ENCODE data around the gene ATPAF1. TPM values are rescaled to one million over a fixed set of nuclear protein-coding genes. Genes with fewer than 3 reads are reported as not detected.

Gene ATPAF1
- total and polyA plus RNA-seq, 4 experiments from 2014 or later: 32.9 to 128 (median 57.1) TPM

DNA sequence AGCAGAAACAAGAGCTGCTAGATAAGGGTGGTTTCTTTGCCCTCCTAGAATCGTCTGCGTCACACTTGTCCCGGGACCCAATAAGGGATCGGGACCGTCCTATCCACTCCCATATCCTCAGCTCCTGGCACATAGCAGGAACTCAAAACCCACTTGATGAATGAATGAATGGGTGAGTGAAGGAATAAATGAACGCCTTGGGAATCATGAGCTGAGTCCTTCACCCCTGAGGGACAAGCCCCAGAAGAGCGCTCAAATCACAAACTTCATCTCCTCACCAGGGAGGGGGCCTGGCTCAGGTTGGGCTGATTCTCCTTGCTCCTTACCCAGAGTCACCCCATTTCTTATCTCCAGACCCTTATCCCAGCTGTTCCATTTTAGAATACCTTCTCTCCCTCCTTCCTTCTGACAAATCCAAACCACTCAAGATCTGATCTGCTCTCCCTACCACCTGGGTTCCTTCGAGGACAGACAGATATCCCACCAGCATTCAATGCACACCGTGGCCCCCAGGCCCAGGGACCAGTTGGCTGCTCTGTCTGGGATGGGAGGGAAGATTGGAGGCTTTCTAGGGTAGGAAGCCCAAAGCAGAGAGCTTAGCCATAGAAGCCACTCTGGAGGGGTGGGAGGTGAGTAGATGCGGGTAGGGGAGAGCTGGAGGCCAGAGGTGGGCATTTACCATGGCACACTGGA is 50.9 kb downstream of the ATPAF1 start:
- H3K4me1 ChIP-seq (ENCODE audit: insufficient read depth, low read length): peaks cover 43% of the 10 kb centered on the region
- peak overlapping the region; percentile 50 to 96 for H3K4me3 ChIP-seq (ENCODE audit: low read length in 2 of 2)
- H3K36me3 ChIP-seq (ENCODE audit: insufficient read depth, low read length): no peaks in the 10 kb centered on the region
- ChIA-PET POLR2A (ENCODE audit: partially characterized antibody) (interaction anchor here (1.0 to 10.4 kb wide), 6 partner anchors 13 to 314 kb away, joined by 3 to 182 read pairs (median 8); partner anchors contain the start of genes ATPAF1, EFCAB14, LRRC41 and MKNK1), CTCF (ENCODE audit: partially characterized antibody) (interaction anchor here (0.8 to 3.2 kb wide), 6 partner anchors 13 to 108 kb away, joined by 3 to 37 read pairs (median 4); partner anchors contain the start of gene MKNK1)
- H3K9me3 Mint-ChIP-seq: no peaks in the 10 kb centered on the region
- no peaks in the 10 kb centered on the region for H3K27me3 Mint-ChIP-seq
- H3K4me3 Mint-ChIP-seq: peak overlapping the region; percentile 92 to 96 (median 94)
- peaks cover 0 to 13% of the 10 kb centered on the region in 2 donors for H3K36me3 Mint-ChIP-seq
- H3K27ac ChIP-seq (ENCODE audit: low read depth, low read length): peak overlapping the region; percentile 81
- no peaks in the 10 kb centered on the region for H3K9me3 ChIP-seq (ENCODE audit: control insufficient read depth in 1 of 2, low read length in 2 of 2)
- H3K27ac Mint-ChIP-seq: peak overlapping the region; percentile 87 to 97 (median 94)
- no peaks in the 10 kb centered on the region for H3K27me3 ChIP-seq (ENCODE audit: insufficient read depth, low read length)
- intact Hi-C loops (cut with micrococcal nuclease): loop anchor here (5.0 kb wide), 1 partner anchor 100 kb away; the partner anchor contains the start of gene EFCAB14
- peaks cover 21 to 50% (median 38%) of the 10 kb centered on the region in 4 donors for H3K4me1 Mint-ChIP-seq
- DNase-seq: no peak

DNA sequence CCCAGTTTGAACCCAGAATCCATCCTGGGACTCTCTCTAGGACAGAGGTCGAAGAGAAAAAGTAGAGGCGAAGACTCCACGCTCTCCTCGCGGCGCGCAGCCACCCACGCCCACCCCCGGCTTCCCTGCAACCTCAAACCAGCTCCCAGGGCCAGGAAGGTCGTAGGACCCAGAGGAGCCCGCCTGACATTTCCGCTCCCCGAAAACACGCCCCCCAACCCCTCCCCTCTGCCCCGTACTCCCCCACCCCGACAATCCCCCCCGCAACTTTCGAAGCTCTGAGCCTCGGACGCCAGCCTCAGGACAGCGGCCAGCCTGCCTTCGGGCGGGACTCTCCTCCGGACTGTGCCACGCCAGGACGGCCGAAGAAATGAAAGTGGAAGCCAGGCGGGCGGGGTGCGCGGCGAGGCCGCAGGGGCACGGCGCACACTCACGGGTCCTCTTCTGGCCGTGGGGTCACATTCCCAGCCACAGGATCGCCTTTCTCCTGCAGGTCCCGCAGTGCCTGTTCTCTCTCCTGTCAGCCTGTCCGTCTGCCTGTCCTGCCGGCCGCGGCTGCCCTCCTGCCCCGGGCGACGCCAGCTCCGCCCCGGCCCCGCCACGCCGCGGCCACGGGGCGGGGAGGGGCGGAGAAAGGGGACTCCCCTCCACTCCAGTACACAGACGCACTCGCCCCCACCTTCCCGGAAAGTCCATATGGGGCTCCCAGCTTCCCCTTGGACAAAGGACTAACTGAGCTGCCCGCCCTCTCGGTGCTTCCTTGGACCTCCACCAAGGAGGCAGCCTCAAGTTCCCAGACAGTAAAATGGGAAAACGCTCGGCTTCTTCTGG is 51.7 kb downstream of the ATPAF1 start, which contains the start of gene MOB3C:
Gene MOB3C, minus strand, starts transcription at position 535 of the 831 bp plus-strand sequence. CDS start 3,490 bp downstream, outside the sequence.
- Histone ChIP-seq H3K9me3 (ENCODE audit: control insufficient read depth in 1 of 2, low read length in 2 of 2) (no peaks in the 10 kb centered on the region), H3K36me3 (ENCODE audit: insufficient read depth, low read length) (no peaks in the 10 kb centered on the region), H3K4me3 (ENCODE audit: low read length in 2 of 2) (peak within 1 kb of the TSS; percentile 82 to 96), H3K4me1 (ENCODE audit: insufficient read depth, low read length) (peaks cover 51% of the 10 kb centered on the region), H3K27ac (ENCODE audit: low read depth, low read length) (peak within 1 kb of the TSS; percentile 81), H3K27me3 (ENCODE audit: insufficient read depth, low read length) (no peaks in the 10 kb centered on the region)
- intact Hi-C loops (cut with micrococcal nuclease): loop anchor here (1.0 to 5.0 kb wide), 2 partner anchors 12 to 101 kb away; partner anchors contain the start of genes EFCAB14 and MKNK1
- peak; percentile 62 to 74 (median 63) for DNase-seq
- ChIA-PET POLR2A (ENCODE audit: partially characterized antibody) (interaction anchor here (0.6 to 10.4 kb wide), 9 partner anchors 12 to 313 kb away, joined by 3 to 182 read pairs (median 4); partner anchors contain the start of genes ATPAF1, EFCAB14, LRRC41 and MKNK1), CTCF (ENCODE audit: partially characterized antibody) (interaction anchor here (0.8 to 3.2 kb wide), 7 partner anchors 12 to 109 kb away, joined by 3 to 37 read pairs (median 4); partner anchors contain the start of gene MKNK1)
- Mint-ChIP-seq H3K36me3 (peaks cover 0 to 14% of the 10 kb centered on the region in 2 donors), H3K27ac (peak within 1 kb of the TSS; percentile 87 to 97 (median 94)), H3K4me3 (peak within 1 kb of the TSS; percentile 92 to 96 (median 94)), H3K4me1 (peaks cover 22 to 57% (median 41%) of the 10 kb centered on the region in 4 donors), H3K27me3 (no peaks in the 10 kb centered on the region), H3K9me3 (no peaks in the 10 kb centered on the region)

DNA sequence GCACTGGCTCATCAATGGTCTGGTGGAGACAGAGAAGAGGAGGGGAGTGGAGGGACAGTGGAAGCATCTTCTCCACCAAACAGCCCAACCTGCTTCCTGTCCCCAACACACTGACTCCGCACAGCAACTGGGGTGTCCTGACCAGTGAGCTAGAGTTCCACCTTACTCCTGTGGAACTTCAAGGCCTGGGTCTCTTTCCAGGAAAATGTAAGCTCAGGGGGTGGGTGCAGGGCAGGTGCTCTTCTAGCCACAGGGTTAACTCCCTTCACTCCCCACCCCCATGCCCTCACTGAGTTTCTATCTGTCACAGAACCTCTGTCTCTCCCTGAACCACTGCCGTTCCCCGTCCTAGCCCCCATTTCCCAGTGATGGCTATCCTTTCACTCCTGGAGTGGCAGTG is 52.4 kb downstream of the ATPAF1 start:
- H3K27ac Mint-ChIP-seq: peak overlapping the region; percentile 86 to 95 (median 91)
- ChIA-PET CTCF (ENCODE audit: partially characterized antibody) (interaction anchor here (1.6 to 3.2 kb wide), 3 partner anchors 11 to 82 kb away, joined by 4 to 37 read pairs (median 4); partner anchors contain the start of gene MKNK1), POLR2A (ENCODE audit: partially characterized antibody) (interaction anchor here (0.6 to 10.4 kb wide), 9 partner anchors 11 to 313 kb away, joined by 3 to 182 read pairs (median 4); partner anchors contain the start of genes ATPAF1, EFCAB14, LRRC41 and MKNK1)
- Histone ChIP-seq H3K4me1 (ENCODE audit: insufficient read depth, low read length) (peaks cover 53% of the 10 kb centered on the region), H3K4me3 (ENCODE audit: low read length in 2 of 2) (peak overlapping the region; percentile 82 to 96), H3K27me3 (ENCODE audit: insufficient read depth, low read length) (no peaks in the 10 kb centered on the region), H3K36me3 (ENCODE audit: insufficient read depth, low read length) (no peaks in the 10 kb centered on the region), H3K9me3 (ENCODE audit: control insufficient read depth in 1 of 2, low read length in 2 of 2) (no peaks in the 10 kb centered on the region), H3K27ac (ENCODE audit: low read depth, low read length) (peak overlapping the region; percentile 81)
- H3K27me3 Mint-ChIP-seq: no peaks in the 10 kb centered on the region
- no peaks in the 10 kb centered on the region for H3K9me3 Mint-ChIP-seq
- H3K4me1 Mint-ChIP-seq: peaks cover 23 to 65% (median 48%) of the 10 kb centered on the region in 4 donors
- no peak for DNase-seq
- H3K4me3 Mint-ChIP-seq: peak overlapping the region; percentile 92 to 96 (median 94)
- H3K36me3 Mint-ChIP-seq: peaks cover 1 to 21% of the 10 kb centered on the region in 2 donors
- intact Hi-C loops (cut with micrococcal nuclease): loop anchor here (1.0 to 5.0 kb wide), 2 partner anchors 11 to 102 kb away; partner anchors contain the start of genes EFCAB14 and MKNK1

DNA sequence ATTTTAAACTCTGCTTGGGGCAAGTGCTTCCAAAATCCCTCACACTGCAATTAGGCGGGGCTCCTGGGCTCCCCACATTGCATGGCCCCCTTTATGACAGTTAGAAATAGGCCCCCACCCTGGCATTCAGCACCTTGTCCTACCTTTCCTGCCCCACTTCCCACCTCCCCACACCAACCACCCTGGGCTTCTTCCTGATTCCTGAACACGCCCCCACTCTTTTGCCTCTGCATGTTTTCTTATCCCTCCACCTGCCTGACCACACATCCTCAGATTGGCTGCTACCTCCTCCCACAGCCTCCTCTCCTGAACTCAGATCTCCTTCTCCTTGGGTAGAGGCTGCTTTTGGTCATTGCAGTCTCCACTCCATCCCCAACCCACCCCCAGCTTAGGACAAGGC is 53.1 kb downstream of the ATPAF1 start:
- peak overlapping the region; percentile 60 to 95 (median 86) for H3K27ac Mint-ChIP-seq
- no peaks in the 10 kb centered on the region for H3K27me3 Mint-ChIP-seq
- peak overlapping the region in 1 of 2 donors; percentile 96 for H3K4me3 ChIP-seq (ENCODE audit: low read length in 2 of 2)
- DNase-seq: no peak
- CTCF ChIA-PET (ENCODE audit: partially characterized antibody): interaction anchor here (1.8 to 3.2 kb wide), 2 partner anchors 11 to 67 kb away, joined by 4 to 37 read pairs; partner anchors contain the start of gene MKNK1
- H3K9me3 Mint-ChIP-seq: no peaks in the 10 kb centered on the region
- peak overlapping the region; percentile 81 for H3K27ac ChIP-seq (ENCODE audit: low read depth, low read length)
- H3K9me3 ChIP-seq (ENCODE audit: control insufficient read depth in 1 of 2, low read length in 2 of 2): no peaks in the 10 kb centered on the region
- peaks cover 6 to 25% of the 10 kb centered on the region in 2 donors for H3K36me3 Mint-ChIP-seq
- intact Hi-C loops (cut with micrococcal nuclease): loop anchor here (5.0 kb wide), 1 partner anchor 102 kb away; the partner anchor contains the start of gene EFCAB14
- H3K27me3 ChIP-seq (ENCODE audit: insufficient read depth, low read length): no peaks in the 10 kb centered on the region
- H3K4me1 Mint-ChIP-seq: peaks cover 23 to 68% (median 50%) of the 10 kb centered on the region in 4 donors
- POLR2A ChIA-PET (ENCODE audit: partially characterized antibody): interaction anchor here (0.6 to 10.4 kb wide), 3 partner anchors 10 to 296 kb away, joined by 3 to 182 read pairs (median 23); partner anchors contain the start of genes ATPAF1 and MKNK1
- H3K36me3 ChIP-seq (ENCODE audit: insufficient read depth, low read length): no peaks in the 10 kb centered on the region
- H3K4me3 Mint-ChIP-seq: peak overlapping the region; percentile 92 to 96 (median 94)
- H3K4me1 ChIP-seq (ENCODE audit: insufficient read depth, low read length): peaks cover 53% of the 10 kb centered on the region

DNA sequence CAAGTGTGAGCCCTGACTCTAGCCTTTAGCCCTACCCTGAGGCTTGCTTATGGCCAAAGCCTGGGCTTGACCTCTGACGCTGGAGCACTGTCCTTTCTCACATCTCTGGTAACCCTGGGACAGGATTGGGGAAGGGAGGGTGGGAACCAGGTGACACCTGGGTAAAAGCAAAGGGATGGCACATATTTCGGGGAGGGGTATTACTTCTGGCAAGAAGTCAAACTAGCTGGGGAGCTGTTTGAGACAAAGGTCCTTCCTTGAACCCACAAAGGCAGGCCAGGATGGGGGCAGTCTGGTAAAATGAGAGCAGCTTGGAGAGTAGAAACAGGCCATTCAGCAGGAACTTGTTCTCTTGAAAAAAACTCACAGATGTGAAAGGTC is 53.6 kb downstream of the ATPAF1 start:
- peaks cover 53% of the 10 kb centered on the region for H3K4me1 ChIP-seq (ENCODE audit: insufficient read depth, low read length)
- CTCF ChIA-PET (ENCODE audit: partially characterized antibody): interaction anchor here (1.1 to 2.1 kb wide), 2 partner anchors 9 to 11 kb away, joined by 4 to 12 read pairs; partner anchors contain the start of gene MKNK1
- peaks cover 11 to 30% of the 10 kb centered on the region in 2 donors for H3K36me3 Mint-ChIP-seq
- peak overlapping the region in 6 of 7 donors; percentile 6 to 95 (median 73) for H3K27ac Mint-ChIP-seq
- peaks cover 3% of the 10 kb centered on the region for H3K36me3 ChIP-seq (ENCODE audit: insufficient read depth, low read length)
- no peaks in the 10 kb centered on the region for H3K27me3 Mint-ChIP-seq
- intact Hi-C loops (cut with micrococcal nuclease): no loop called here
- no peaks in the 10 kb centered on the region for H3K9me3 Mint-ChIP-seq
- no peak for DNase-seq
- no peak overlapping the region for H3K27ac ChIP-seq (ENCODE audit: low read depth, low read length)
- POLR2A ChIA-PET (ENCODE audit: partially characterized antibody): interaction anchor here (1.3 to 10.4 kb wide), 3 partner anchors 10 to 61 kb away, joined by 3 to 182 read pairs (median 23); partner anchors contain the start of genes ATPAF1 and MKNK1
- no peaks in the 10 kb centered on the region for H3K9me3 ChIP-seq (ENCODE audit: control insufficient read depth in 1 of 2, low read length in 2 of 2)
- H3K4me3 ChIP-seq (ENCODE audit: low read length in 2 of 2): no peak overlapping the region
- peak overlapping the region; percentile 92 to 96 (median 94) for H3K4me3 Mint-ChIP-seq
- peaks cover 26 to 72% (median 54%) of the 10 kb centered on the region in 4 donors for H3K4me1 Mint-ChIP-seq
- no peaks in the 10 kb centered on the region for H3K27me3 ChIP-seq (ENCODE audit: insufficient read depth, low read length)

Data from CD4-positive, alpha-beta memory T cell (primary cell).